K562 (cell line): ENCODE results near the gene P2RX1. TPM values are rescaled to one million over a fixed set of nuclear protein-coding genes. Genes with fewer than 3 reads are reported as not detected.

Experiments used
- ATAC-seq: fragments of 200-7000 bp; cut with Tn5 transposase; 3 replicates; pipeline ENCODE4 v1.9.1; 2020; ENCODE audit warnings: moderate library complexity
- BruUV-seq: library from RNA; stranded (reverse); fragments of 400-500 nt; replicated peaks from 2 replicates; lab custom pipeline; 2021; lab: Mats Ljungman, UMichigan
- CTCF ChIA-PET: fragments of 300-600 bp; formaldehyde crosslinking; extraction: SDS; loops from one replicate; lab custom pipeline; 2021; ENCODE audit warnings: low intra/inter-chr PET ratio; lab: Yijun Ruan, JAX
- POLR2A ChIA-PET: fragments of 300-600, 350-650 bp; sonication (Branson Sonifier 250); formaldehyde crosslinking; extraction: SDS; loops from one replicate; lab custom pipeline; 2021; ENCODE audit warnings: antibody characterized with exemption, inconsistent platforms; lab: Yijun Ruan, JAX
- DNase-seq, 4 experiments: peaks; one replicate each; pipeline versions ENCODE4 v3.0.0 to v3.0.0-alpha.2; 2011 to 2018; ENCODE audit warnings: low spot score in 3 of 4, mixed read lengths in 3 of 4; ENCODE audit errors: extremely low read depth in 1 of 4
- FAIRE-seq: peaks from 2 replicates; lab custom pipeline; 2011; peaks lifted over from hg19 to GRCh38; lab: Jason Lieb, UNC
- H2AFZ ChIP-seq: 2 replicates; pipeline ENCODE4 v1.6.0; 2011; ENCODE audit warnings: low read depth, low read length, control low read depth, inconsistent platforms
- H3K27ac ChIP-seq: fragments of 200-600 bp; 3 replicates; pipeline ENCODE4 v1.8.0; 2011; ENCODE audit warnings: low read depth, mild to moderate bottlenecking, control low read depth, inconsistent platforms, low read length, moderate library complexity, mixed read lengths; ENCODE audit errors: extremely low read depth
- H3K27me3 ChIP-seq, 2 experiments: fragments of 300-600 bp in 1 of 2; 2 replicates in 1 of 2; 3 replicates in 1 of 2; pipeline versions ENCODE4 v1.6.0 to v1.8.0; 2011; ENCODE audit warnings: inconsistent platforms in 2 of 2, low read length in 2 of 2, mild to moderate bottlenecking in 1 of 2, mixed read lengths in 1 of 2, moderate library complexity in 1 of 2; ENCODE audit not compliant: control insufficient read depth in 2 of 2, insufficient read depth in 2 of 2
- H3K36me3 ChIP-seq: fragments of 300-600 bp; 3 replicates; pipeline ENCODE4 v1.8.0; 2011; ENCODE audit warnings: mild to moderate bottlenecking, low read length, inconsistent platforms; ENCODE audit not compliant: control insufficient read depth, insufficient read depth
- H3K4me1 ChIP-seq, 2 experiments: fragments of 200-600 bp in 1 of 2; replicated peaks in 1 of 2; 2 replicates in 1 of 2; 3 replicates in 1 of 2; pipeline versions ENCODE4 v1.5.1 to v1.8.0; 2011; ENCODE audit warnings: inconsistent platforms in 2 of 2, low read length in 2 of 2, mild to moderate bottlenecking in 1 of 2, mixed read lengths in 1 of 2, moderate library complexity in 1 of 2; ENCODE audit not compliant: control insufficient read depth in 2 of 2, insufficient read depth in 2 of 2
- H3K4me2 ChIP-seq: 2 replicates; pipeline ENCODE4 v1.6.1; 2011; ENCODE audit warnings: low read length, control low read depth, inconsistent platforms, mixed read lengths; ENCODE audit not compliant: insufficient read depth
- H3K4me3 ChIP-seq: fragments of 200-600 bp; sonication (generic), shearing (Covaris generic); 2 replicates; pipeline ENCODE4 v1.5.1; 2016; ENCODE audit warnings: control low read depth, inconsistent platforms
- H3K79me2 ChIP-seq: fragments of 200-600 bp; 3 replicates; pipeline ENCODE4 v1.8.0; 2011; ENCODE audit warnings: low read length, inconsistent platforms; ENCODE audit not compliant: control insufficient read depth, insufficient read depth
- H3K9ac ChIP-seq, 2 experiments: 2 replicates each; pipeline versions ENCODE4 v1.6.0 to v1.6.1; 2011; ENCODE audit warnings: low read depth in 2 of 2, low read length in 2 of 2, control low read depth in 1 of 2, inconsistent platforms in 1 of 2, mild to moderate bottlenecking in 1 of 2, mixed read lengths in 1 of 2; ENCODE audit not compliant: insufficient read depth in 1 of 2
- H3K9me1 ChIP-seq: one replicate; pipeline ENCODE4 v1.6.0; 2011; ENCODE audit warnings: inconsistent platforms, mild to moderate bottlenecking, low read length, moderate library complexity; ENCODE audit not compliant: control insufficient read depth, insufficient read depth
- H3K9me3 ChIP-seq: replicated peaks from 2 replicates; pipeline ENCODE4 v1.5.1; 2011; ENCODE audit warnings: low read depth, low read length, inconsistent platforms; ENCODE audit not compliant: control insufficient read depth, insufficient read depth
- H4K20me1 ChIP-seq: replicated peaks from 2 replicates; pipeline ENCODE4 v1.6.1; 2011; ENCODE audit warnings: low read length, inconsistent platforms, mixed read lengths; ENCODE audit not compliant: control insufficient read depth, insufficient read depth
- FOSL1 ChIP-seq: fragments of 200-800 bp; sonication (Bioruptor generic); conservative IDR thresholded peaks from 2 replicates; pipeline ENCODE4 v1.6.1; 2016; ENCODE audit warnings: missing genetic modification characterization, missing compliant biosample characterization
- POLR2G ChIP-seq: fragments of 200-400 bp; formaldehyde crosslinking; IDR thresholded peaks from 2 replicates; pipeline ENCODE4 v1.6.1; 2017; ENCODE audit warnings: low read depth, mild to moderate bottlenecking, antibody characterized with exemption, low read length, moderate library complexity
- RBM25 ChIP-seq: fragments of 200-400 bp; formaldehyde crosslinking; IDR thresholded peaks from 2 replicates; pipeline ENCODE4 v1.6.1; 2018; ENCODE audit warnings: low read length, low read depth, moderate library complexity; ENCODE audit not compliant: severe bottlenecking
- SUPT5H ChIP-seq: fragments of 450-650 bp; IDR thresholded peaks from 2 replicates; pipeline ENCODE4 v1.6.1; 2016
- WGBS: fragments of 100-300 bp; shearing (Covaris generic); methylation state at CpG from one replicate; pipeline ENCODE4 v1.1.6; 2016; ENCODE audit warnings: low coverage, mixed read lengths; ENCODE audit not compliant: insufficient coverage; ENCODE audit errors: missing lambda C conversion rate; 5-methylcytosine and 5-hydroxymethylcytosine counted together
- in situ Hi-C: fragments of 300-500 bp; cut with MboI; formaldehyde crosslinking; loops from 4 replicates; pipeline ENCODE4 v1.15.0; 2018; ENCODE audit warnings: inconsistent platforms, mixed read lengths
- intact Hi-C: fragments of 100-400 bp; cut with micrococcal nuclease; formaldehyde crosslinking; loops from 2 replicates; pipeline ENCODE4 v1.14.2; 2022
- polyA plus RNA-seq, 8 experiments: library from polyadenylated mRNA; depleted of rRNA in 4 of 8; stranded (reverse) in 5 of 8; unstranded in 3 of 8; fragments of >200 nt; fragmentation: Nextera tagmentation in 2 of 8; fragmentation: Illumina TruSeq in 1 of 8; extraction: Ambion mirVana in 2 of 8; extraction: Trizol in 1 of 8; gene quantifications; 2 replicates each; pipeline versions ENCODE4 v1.2.1 to v1.2.3, GENCODE V29; 2011 to 2014; ENCODE audit warnings: inconsistent platforms in 1 of 8, missing spikeins in 1 of 8
- total RNA-seq, 7 experiments: library from RNA; depleted of rRNA in 6 of 7; stranded (reverse); fragments of >200 nt in 6 of 7; fragmentation: Illumina TruSeq in 2 of 7; extraction: Trizol in 2 of 7; gene quantifications; 2 replicates each; pipeline versions ENCODE4 v1.2.1 to v1.2.3, GENCODE V29; 2011 to 2021; ENCODE audit warnings: low replicate concordance in 1 of 7
- TF ChIP-seq, protein P1 (sequence below): IDR thresholded peaks from 2 replicates; pipeline ENCODE4 v1.6.1; 2014; ENCODE audit warnings: antibody characterized with exemption
- TF ChIP-seq, protein P2 (sequence below), 3 experiments: fragments of 200-800 bp in 1 of 3; sonication (Bioruptor generic) in 1 of 3; sonication (generic) in 1 of 3; formaldehyde crosslinking in 1 of 3; IDR thresholded peaks; 2 replicates each; pipeline versions ENCODE4 v1.6.1 to v1.8.0; 2016 to 2022; ENCODE audit warnings: mild to moderate bottlenecking in 2 of 3, missing compliant biosample characterization in 2 of 3, missing genetic modification characterization in 2 of 3, missing genetic modification reagents in 1 of 3
- TF ChIP-seq, protein P3 (sequence below), 2 experiments: IDR thresholded peaks; 2 replicates each; pipeline ENCODE4 v1.6.1; 2011; ENCODE audit warnings: borderline replicate concordance in 1 of 2, control low read depth in 1 of 2, low read depth in 1 of 2, low read length in 1 of 2, mild to moderate bottlenecking in 1 of 2, mixed read lengths in 1 of 2, moderate library complexity in 1 of 2; ENCODE audit not compliant: insufficient read depth in 1 of 2, insufficient read length in 1 of 2, poor library complexity in 1 of 2, severe bottlenecking in 1 of 2; ENCODE audit errors: extremely low read depth in 1 of 2

Gene P2RX1
- total and polyA plus RNA-seq, 9 of the 15 experiments (the other 6 are each of a cell fraction or from before 2014, with no cell fraction given), result 0.27 to 20.3 (median 10.3) TPM

DNA sequence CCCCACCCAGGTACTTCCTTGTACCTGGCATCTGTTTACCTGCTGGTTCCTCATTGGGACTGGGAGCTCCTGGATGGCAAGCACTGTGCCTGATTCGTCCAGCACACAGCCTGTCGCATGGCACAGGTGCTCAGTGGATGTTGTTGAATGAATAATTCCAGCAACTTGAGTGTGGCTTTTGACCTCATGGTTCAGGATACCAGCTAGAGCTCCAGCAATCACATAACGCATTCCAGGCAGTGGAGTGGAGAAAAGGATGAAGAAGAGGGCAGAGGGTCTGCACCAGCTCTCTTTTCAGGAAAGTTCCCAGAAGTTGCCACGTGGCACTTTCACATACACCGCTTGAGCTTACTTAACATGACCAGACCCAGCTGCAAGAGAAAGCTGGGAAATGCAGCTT lies 22.1 kb downstream of the P2RX1 start:
- no peaks in the 10 kb centered on the region for H3K9me1 ChIP-seq
- ATAC-seq, result no peak
- H3K27me3 ChIP-seq, result no peaks in the 10 kb centered on the region
- CTCF ChIA-PET, result no interaction called here
- no peaks in the 10 kb centered on the region for H4K20me1 ChIP-seq
- BruUV-seq, result no TSS peak
- TF ChIP-seq, protein P1, sequence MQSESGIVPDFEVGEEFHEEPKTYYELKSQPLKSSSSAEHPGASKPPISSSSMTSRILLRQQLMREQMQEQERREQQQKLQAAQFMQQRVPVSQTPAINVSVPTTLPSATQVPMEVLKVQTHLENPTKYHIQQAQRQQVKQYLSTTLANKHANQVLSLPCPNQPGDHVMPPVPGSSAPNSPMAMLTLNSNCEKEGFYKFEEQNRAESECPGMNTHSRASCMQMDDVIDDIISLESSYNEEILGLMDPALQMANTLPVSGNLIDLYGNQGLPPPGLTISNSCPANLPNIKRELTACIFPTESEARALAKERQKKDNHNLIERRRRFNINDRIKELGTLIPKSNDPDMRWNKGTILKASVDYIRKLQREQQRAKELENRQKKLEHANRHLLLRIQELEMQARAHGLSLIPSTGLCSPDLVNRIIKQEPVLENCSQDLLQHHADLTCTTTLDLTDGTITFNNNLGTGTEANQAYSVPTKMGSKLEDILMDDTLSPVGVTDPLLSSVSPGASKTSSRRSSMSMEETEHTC, result no peak
- TF ChIP-seq FOSL1 (tag) (no peak), RBM25 (peak; percentile 86)
- TF ChIP-seq, all 486 proteins: peak for 1
- Histone ChIP-seq H3K27ac (no peak overlapping the region), H3K36me3 (no peaks in the 10 kb centered on the region), H3K9me3 (no peaks in the 10 kb centered on the region), H3K79me2 (peaks cover 19% of the 10 kb centered on the region; the same call in 2 of the 3 replicates), H3K9ac (peak overlapping the region; percentile 69 to 90; a peak in 2 of 4 replicates), H3K4me1 (peaks cover 16 to 59% of the 10 kb centered on the region in 2 experiments; a peak in 4 of 5 replicates), H2AFZ (peak overlapping the region; percentile 95), H3K4me2 (0 out of 2 replicates have a peak overlapping the region, but pooled peaks have one; percentile 81), H3K4me3 (no peak overlapping the region)
- POLR2A ChIA-PET, result interaction anchor here (1.0 to 2.5 kb wide), 2 partner anchors 11 to 20 kb away, joined by 5 to 9 read pairs; no protein-coding TSS in a partner anchor
- in situ Hi-C loops, result no loop called here
- FAIRE-seq (no peak), DNase-seq (no peak)
- 73% methylated on average over 3 of the region's 5 CpGs for WGBS
- intact Hi-C loops, result no loop called here

DNA sequence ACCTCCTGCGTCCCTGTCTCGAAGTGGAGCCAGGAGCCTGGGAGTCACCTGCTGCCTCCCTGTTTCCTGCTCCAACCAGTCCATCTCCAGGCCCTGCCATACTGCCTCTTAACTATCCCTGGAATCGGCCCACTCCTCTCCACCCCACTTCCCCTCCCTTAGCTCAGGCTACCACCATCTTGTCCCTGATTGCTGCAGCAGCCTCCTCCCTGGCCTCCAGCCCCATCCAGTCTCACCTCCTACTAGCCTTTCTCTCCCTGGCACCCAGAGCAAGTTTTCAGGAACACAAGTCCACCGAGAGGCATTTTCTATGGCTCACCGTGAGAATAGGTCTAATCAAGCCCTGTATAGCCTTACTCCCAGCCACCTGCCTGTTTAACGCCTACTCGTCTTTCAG lies 22.5 kb downstream of the P2RX1 start:
- POLR2A ChIA-PET, result interaction anchor here (2.5 kb wide), 1 partner anchor 20 kb away, joined by 9 read pairs; no protein-coding TSS in a partner anchor
- H2AFZ ChIP-seq, result peak overlapping the region; percentile 95
- peak overlapping the region; percentile 61 for H3K4me3 ChIP-seq
- CTCF ChIA-PET, result no interaction called here
- H3K79me2 ChIP-seq, result peaks cover 24% of the 10 kb centered on the region; the same call in 2 of the 3 replicates
- no TSS peak for BruUV-seq
- DNase-seq (no peak), FAIRE-seq (peak; percentile 44), ATAC-seq (no peak)
- intact Hi-C loops, result no loop called here
- WGBS, result 40% methylated on average over 6 of the region's 7 CpGs
- no peaks in the 10 kb centered on the region for H3K9me1 ChIP-seq
- H3K36me3 ChIP-seq, result no peaks in the 10 kb centered on the region
- H3K9ac ChIP-seq, result peak overlapping the region; percentile 69 to 90
- no peaks in the 10 kb centered on the region for H4K20me1 ChIP-seq
- H3K4me1 ChIP-seq, result peaks cover 20 to 63% of the 10 kb centered on the region in 2 experiments
- H3K4me2 ChIP-seq, result peak overlapping the region; percentile 81
- peak overlapping the region; percentile 78 for H3K27ac ChIP-seq
- no peaks in the 10 kb centered on the region for H3K9me3 ChIP-seq
- no peaks in the 10 kb centered on the region for H3K27me3 ChIP-seq
- in situ Hi-C loops, result no loop called here
- TF ChIP-seq, protein P2, sequence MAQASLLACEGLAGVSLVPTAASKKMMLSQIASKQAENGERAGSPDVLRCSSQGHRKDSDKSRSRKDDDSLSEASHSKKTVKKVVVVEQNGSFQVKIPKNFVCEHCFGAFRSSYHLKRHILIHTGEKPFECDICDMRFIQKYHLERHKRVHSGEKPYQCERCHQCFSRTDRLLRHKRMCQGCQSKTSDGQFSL (CRISPR knock-in tag; IDR thresholded peaks at IDR 0.05), result 0 out of 2 replicates have a peak, but pooled peaks have one; percentile 0
- TF ChIP-seq, protein P2 (tag; IDR thresholded peaks at IDR 0.05), result no peak
- 0 out of 2 replicates have a peak, but pooled peaks have one; percentile 8 for TF ChIP-seq SUPT5H
- TF ChIP-seq POLR2G, result no peak
- TF ChIP-seq, protein P3, sequence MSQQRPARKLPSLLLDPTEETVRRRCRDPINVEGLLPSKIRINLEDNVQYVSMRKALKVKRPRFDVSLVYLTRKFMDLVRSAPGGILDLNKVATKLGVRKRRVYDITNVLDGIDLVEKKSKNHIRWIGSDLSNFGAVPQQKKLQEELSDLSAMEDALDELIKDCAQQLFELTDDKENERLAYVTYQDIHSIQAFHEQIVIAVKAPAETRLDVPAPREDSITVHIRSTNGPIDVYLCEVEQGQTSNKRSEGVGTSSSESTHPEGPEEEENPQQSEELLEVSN (IDR thresholded peaks at IDR 0.05; ENCODE audit: borderline replicate concordance in 1 of 2, extremely low read depth in 1 of 2, insufficient read depth in 1 of 2, insufficient read length in 1 of 2, low read depth in 1 of 2, low read length in 1 of 2, poor library complexity in 1 of 2, severe bottlenecking in 1 of 2), result peak in 1 of 2 experiments; percentile 2
